ENCODE data around the gene ZC3HAV1. TPM values are rescaled to one million over a fixed set of nuclear protein-coding genes. Genes with fewer than 3 reads are reported as not detected.

Gene ZC3HAV1
- total and polyA plus RNA-seq, 9 of the 15 experiments (the other 6 are each of a cell fraction or from before 2014, with no cell fraction given): 11.9 to 40.5 (median 23.9) TPM

DNA sequence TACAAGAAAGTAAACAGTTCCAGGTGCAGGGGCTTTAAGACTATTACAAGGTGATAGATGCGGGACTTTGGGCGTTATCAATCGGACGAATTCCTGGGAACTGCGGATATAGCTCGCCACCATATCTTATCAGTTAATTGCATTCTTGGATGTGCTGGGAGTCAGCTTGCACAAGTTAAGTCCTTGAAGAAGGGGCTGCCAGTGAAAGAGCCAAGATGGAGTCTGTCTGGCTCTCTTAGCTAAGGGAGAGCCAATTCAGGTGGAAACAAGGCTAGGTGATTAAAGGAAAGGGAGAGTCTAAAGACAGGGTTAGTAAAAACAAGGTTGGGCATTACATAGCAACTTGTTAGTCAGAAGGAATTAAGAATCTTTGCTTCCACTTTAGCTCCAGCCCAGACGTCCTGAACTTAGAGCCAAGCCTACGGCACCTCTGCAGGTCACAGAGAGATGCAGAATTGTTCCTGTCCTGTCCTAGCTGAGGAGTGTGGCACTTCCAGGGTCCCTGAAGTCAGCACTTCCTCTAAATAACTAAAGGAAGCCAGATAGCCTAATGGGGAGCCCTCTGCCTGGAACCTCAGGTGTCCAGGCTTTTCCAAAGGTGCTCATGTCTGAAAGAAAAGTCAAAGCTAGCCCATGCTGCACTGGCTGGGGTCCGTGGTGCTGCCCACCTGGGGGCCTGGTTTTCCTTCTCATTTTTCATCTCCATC is 17.3 kb downstream of the ZC3HAV1 start (continued):
- TF ChIP-seq MTA2 (IDR thresholded peaks at IDR 0.05; ENCODE audit: low read depth): no peak
- no peak for TF ChIP-seq RBM39 (optimal IDR thresholded peaks at IDR 0.05; ENCODE audit: low read depth, low read length)
- no peak for TF ChIP-seq HNRNPUL1 (IDR thresholded peaks at IDR 0.05; ENCODE audit: low read length)
- TF ChIP-seq, protein P1, sequence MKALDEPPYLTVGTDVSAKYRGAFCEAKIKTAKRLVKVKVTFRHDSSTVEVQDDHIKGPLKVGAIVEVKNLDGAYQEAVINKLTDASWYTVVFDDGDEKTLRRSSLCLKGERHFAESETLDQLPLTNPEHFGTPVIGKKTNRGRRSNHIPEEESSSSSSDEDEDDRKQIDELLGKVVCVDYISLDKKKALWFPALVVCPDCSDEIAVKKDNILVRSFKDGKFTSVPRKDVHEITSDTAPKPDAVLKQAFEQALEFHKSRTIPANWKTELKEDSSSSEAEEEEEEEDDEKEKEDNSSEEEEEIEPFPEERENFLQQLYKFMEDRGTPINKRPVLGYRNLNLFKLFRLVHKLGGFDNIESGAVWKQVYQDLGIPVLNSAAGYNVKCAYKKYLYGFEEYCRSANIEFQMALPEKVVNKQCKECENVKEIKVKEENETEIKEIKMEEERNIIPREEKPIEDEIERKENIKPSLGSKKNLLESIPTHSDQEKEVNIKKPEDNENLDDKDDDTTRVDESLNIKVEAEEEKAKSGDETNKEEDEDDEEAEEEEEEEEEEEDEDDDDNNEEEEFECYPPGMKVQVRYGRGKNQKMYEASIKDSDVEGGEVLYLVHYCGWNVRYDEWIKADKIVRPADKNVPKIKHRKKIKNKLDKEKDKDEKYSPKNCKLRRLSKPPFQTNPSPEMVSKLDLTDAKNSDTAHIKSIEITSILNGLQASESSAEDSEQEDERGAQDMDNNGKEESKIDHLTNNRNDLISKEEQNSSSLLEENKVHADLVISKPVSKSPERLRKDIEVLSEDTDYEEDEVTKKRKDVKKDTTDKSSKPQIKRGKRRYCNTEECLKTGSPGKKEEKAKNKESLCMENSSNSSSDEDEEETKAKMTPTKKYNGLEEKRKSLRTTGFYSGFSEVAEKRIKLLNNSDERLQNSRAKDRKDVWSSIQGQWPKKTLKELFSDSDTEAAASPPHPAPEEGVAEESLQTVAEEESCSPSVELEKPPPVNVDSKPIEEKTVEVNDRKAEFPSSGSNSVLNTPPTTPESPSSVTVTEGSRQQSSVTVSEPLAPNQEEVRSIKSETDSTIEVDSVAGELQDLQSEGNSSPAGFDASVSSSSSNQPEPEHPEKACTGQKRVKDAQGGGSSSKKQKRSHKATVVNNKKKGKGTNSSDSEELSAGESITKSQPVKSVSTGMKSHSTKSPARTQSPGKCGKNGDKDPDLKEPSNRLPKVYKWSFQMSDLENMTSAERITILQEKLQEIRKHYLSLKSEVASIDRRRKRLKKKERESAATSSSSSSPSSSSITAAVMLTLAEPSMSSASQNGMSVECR (CRISPR knock-in tag; IDR thresholded peaks at IDR 0.05): no peak
- TF ChIP-seq CAMTA2 (CRISPR knock-in tag; conservative IDR thresholded peaks at IDR 0.05): no peak
- TF ChIP-seq ZNF324 (CRISPR knock-in tag; IDR thresholded peaks at IDR 0.05): peak; percentile 90
- TF ChIP-seq, protein P2, sequence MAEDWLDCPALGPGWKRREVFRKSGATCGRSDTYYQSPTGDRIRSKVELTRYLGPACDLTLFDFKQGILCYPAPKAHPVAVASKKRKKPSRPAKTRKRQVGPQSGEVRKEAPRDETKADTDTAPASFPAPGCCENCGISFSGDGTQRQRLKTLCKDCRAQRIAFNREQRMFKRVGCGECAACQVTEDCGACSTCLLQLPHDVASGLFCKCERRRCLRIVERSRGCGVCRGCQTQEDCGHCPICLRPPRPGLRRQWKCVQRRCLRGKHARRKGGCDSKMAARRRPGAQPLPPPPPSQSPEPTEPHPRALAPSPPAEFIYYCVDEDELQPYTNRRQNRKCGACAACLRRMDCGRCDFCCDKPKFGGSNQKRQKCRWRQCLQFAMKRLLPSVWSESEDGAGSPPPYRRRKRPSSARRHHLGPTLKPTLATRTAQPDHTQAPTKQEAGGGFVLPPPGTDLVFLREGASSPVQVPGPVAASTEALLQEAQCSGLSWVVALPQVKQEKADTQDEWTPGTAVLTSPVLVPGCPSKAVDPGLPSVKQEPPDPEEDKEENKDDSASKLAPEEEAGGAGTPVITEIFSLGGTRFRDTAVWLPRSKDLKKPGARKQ (CRISPR knock-in tag; IDR thresholded peaks at IDR 0.05): no peak
- TF ChIP-seq, protein P3, sequence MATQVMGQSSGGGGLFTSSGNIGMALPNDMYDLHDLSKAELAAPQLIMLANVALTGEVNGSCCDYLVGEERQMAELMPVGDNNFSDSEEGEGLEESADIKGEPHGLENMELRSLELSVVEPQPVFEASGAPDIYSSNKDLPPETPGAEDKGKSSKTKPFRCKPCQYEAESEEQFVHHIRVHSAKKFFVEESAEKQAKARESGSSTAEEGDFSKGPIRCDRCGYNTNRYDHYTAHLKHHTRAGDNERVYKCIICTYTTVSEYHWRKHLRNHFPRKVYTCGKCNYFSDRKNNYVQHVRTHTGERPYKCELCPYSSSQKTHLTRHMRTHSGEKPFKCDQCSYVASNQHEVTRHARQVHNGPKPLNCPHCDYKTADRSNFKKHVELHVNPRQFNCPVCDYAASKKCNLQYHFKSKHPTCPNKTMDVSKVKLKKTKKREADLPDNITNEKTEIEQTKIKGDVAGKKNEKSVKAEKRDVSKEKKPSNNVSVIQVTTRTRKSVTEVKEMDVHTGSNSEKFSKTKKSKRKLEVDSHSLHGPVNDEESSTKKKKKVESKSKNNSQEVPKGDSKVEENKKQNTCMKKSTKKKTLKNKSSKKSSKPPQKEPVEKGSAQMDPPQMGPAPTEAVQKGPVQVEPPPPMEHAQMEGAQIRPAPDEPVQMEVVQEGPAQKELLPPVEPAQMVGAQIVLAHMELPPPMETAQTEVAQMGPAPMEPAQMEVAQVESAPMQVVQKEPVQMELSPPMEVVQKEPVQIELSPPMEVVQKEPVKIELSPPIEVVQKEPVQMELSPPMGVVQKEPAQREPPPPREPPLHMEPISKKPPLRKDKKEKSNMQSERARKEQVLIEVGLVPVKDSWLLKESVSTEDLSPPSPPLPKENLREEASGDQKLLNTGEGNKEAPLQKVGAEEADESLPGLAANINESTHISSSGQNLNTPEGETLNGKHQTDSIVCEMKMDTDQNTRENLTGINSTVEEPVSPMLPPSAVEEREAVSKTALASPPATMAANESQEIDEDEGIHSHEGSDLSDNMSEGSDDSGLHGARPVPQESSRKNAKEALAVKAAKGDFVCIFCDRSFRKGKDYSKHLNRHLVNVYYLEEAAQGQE (IDR thresholded peaks at IDR 0.05; ENCODE audit: borderline replicate concordance): no peak
- TF ChIP-seq, protein P3 (CRISPR knock-in tag; IDR thresholded peaks at IDR 0.05; ENCODE audit: low read depth): peak; percentile 89
- 0 out of 2 replicates have a peak, but pooled peaks have one; percentile 26 for TF ChIP-seq ZNF785 (CRISPR knock-in tag; IDR thresholded peaks at IDR 0.05)
- no peak for TF ChIP-seq HDGF (IDR thresholded peaks at IDR 0.05)

Measured in K562 (cell line).